HFFc6 (cell line): ENCODE data around the gene TMC3. TPM values are rescaled to one million over a fixed set of nuclear protein-coding genes. Genes with fewer than 3 reads are reported as not detected.

ENCODE experiments used
- DNase-seq: peaks from one replicate; pipeline ENCODE4 v3.0.0-alpha.2; 2018
- H3K27ac Mint-ChIP-seq: 2 replicates; pipeline ENCODE4 v1.8.0; 2020; ENCODE audit warnings: mild to moderate bottlenecking, mixed read lengths
- H3K27me3 Mint-ChIP-seq: 2 replicates; pipeline ENCODE4 v1.8.0; 2021; ENCODE audit warnings: mild to moderate bottlenecking, moderate library complexity, mixed read lengths; ENCODE audit not compliant: insufficient read depth
- H3K36me3 Mint-ChIP-seq: 2 replicates; pipeline ENCODE4 v1.8.0; 2021; ENCODE audit warnings: low read depth, mixed read lengths
- H3K4me1 Mint-ChIP-seq: 2 replicates; pipeline ENCODE4 v1.8.0; 2020; ENCODE audit warnings: low read depth, mixed read lengths
- H3K4me3 Mint-ChIP-seq: 2 replicates; pipeline ENCODE4 v1.8.0; 2020; ENCODE audit warnings: mild to moderate bottlenecking, moderate library complexity, mixed read lengths
- H3K9me3 Mint-ChIP-seq: 2 replicates; pipeline ENCODE4 v1.8.0; 2020; ENCODE audit warnings: mild to moderate bottlenecking, mixed read lengths
- CTCF ChIP-seq: fragments of 200-600 bp; sonication (generic); IDR thresholded peaks from 2 replicates; pipeline ENCODE4 v1.5.0; 2021; ENCODE audit warnings: antibody characterized with exemption, mild to moderate bottlenecking
- total RNA-seq, 6 experiments: library from RNA; stranded (reverse); fragmentation: NEBNext Ultra II Directional; extraction: Animal tissue kit (Norgen Biotek cat#: 25700); gene quantifications; 2 replicates in 1 of 6; 3 replicates in 5 of 6; pipeline ENCODE4 v1.2.3, GENCODE V29; 2021

Gene TMC3
- total RNA-seq, 6 experiments from 2014 or later = not detected

- Mint-ChIP-seq H3K36me3 (no peaks in the 10 kb centered on the region), H3K27ac (no peak overlapping the region), H3K27me3 (peaks cover 16% of the 10 kb centered on the region), H3K4me3 (no peak overlapping the region), H3K9me3 (no peaks in the 10 kb centered on the region), H3K4me1 (no peaks in the 10 kb centered on the region)
- no peak for TF ChIP-seq CTCF
- no peak for DNase-seq
These were observed 26.1 kb downstream of the TMC3 start for GRCh38 chr15:81347910-81348309.

GRCh38 chr15:81346611-81347010 is 27.4 kb downstream of the TMC3 start:
- no peak for TF ChIP-seq CTCF
- H3K4me1 Mint-ChIP-seq = no peaks in the 10 kb centered on the region
- DNase-seq = no peak
- H3K27ac Mint-ChIP-seq = no peak overlapping the region
- H3K27me3 Mint-ChIP-seq = peaks cover 14% of the 10 kb centered on the region
- no peaks in the 10 kb centered on the region for H3K9me3 Mint-ChIP-seq
- H3K36me3 Mint-ChIP-seq = no peaks in the 10 kb centered on the region
- no peak overlapping the region for H3K4me3 Mint-ChIP-seq

GRCh38 chr15:81343371-81343770 is 30.6 kb downstream of the TMC3 start:
- Mint-ChIP-seq H3K36me3 (peaks cover 5% of the 10 kb centered on the region; the same call in 1 of the 2 replicates), H3K4me1 (peaks cover 23% of the 10 kb centered on the region), H3K4me3 (no peak overlapping the region), H3K9me3 (no peaks in the 10 kb centered on the region), H3K27ac (no peak overlapping the region), H3K27me3 (peaks cover 16% of the 10 kb centered on the region)
- no peak for TF ChIP-seq CTCF
- no peak for DNase-seq

- H3K9me3 Mint-ChIP-seq = no peaks in the 10 kb centered on the region
- H3K4me1 Mint-ChIP-seq = peaks cover 37% of the 10 kb centered on the region
- no peak for TF ChIP-seq CTCF
- H3K36me3 Mint-ChIP-seq = peaks cover 5% of the 10 kb centered on the region; the same call in 1 of the 2 replicates
- H3K27ac Mint-ChIP-seq = no peak overlapping the region
- peaks cover 11% of the 10 kb centered on the region for H3K27me3 Mint-ChIP-seq
- no peak for DNase-seq
- no peak overlapping the region for H3K4me3 Mint-ChIP-seq
These were observed 32.7 kb downstream of the TMC3 start for GRCh38 chr15:81341351-81341750.

GRCh38 chr15:81339851-81340250 is 34.2 kb downstream of the TMC3 start:
- Mint-ChIP-seq H3K27me3 (peaks cover 9% of the 10 kb centered on the region), H3K36me3 (peaks cover 5% of the 10 kb centered on the region; the same call in 1 of the 2 replicates), H3K9me3 (no peaks in the 10 kb centered on the region), H3K27ac (no peak overlapping the region), H3K4me1 (peaks cover 37% of the 10 kb centered on the region), H3K4me3 (no peak overlapping the region)
- no peak for TF ChIP-seq CTCF
- DNase-seq = no peak

- TF ChIP-seq CTCF = no peak
- DNase-seq = no peak
- Mint-ChIP-seq H3K36me3 (peaks cover 5% of the 10 kb centered on the region; the same call in 1 of the 2 replicates), H3K9me3 (no peaks in the 10 kb centered on the region), H3K4me1 (peaks cover 37% of the 10 kb centered on the region), H3K27ac (no peak overlapping the region), H3K27me3 (peaks cover 13% of the 10 kb centered on the region), H3K4me3 (no peak overlapping the region)
These were observed 34.7 kb downstream of the TMC3 start for GRCh38 chr15:81339321-81339720.
